T-helper 1 cell treated with Interleukin-12 subunit alpha and Interleukin-12 subunit beta and Interleukin-4 antibody, amounts not matched to agents 30 ng/mL and 1 ng/mL, for 36 hours (primary cell): Measurements from ENCODE around the gene TXNRD1. TPM values are rescaled to one million over a fixed set of nuclear protein-coding genes. Genes with fewer than 3 reads are reported as not detected.

ENCODE experiments used
- intact Hi-C: fragments of 100-400 bp; cut with micrococcal nuclease; formaldehyde crosslinking; loops from one replicate; pipeline ENCODE4 v1.15.1; 2024
- total RNA-seq: library from RNA; stranded (reverse); gene quantifications from 2 replicates; pipeline ENCODE4 v1.2.3, GENCODE V29; 2022

TXNRD1 gene
- total RNA-seq, 1 donor from 2014 or later, result 88.5 TPM

GRCh38 chr12:104190641-104191176 is 24.9 kb upstream of the TXNRD1 start:
- intact Hi-C loops, result no loop called here

DNA sequence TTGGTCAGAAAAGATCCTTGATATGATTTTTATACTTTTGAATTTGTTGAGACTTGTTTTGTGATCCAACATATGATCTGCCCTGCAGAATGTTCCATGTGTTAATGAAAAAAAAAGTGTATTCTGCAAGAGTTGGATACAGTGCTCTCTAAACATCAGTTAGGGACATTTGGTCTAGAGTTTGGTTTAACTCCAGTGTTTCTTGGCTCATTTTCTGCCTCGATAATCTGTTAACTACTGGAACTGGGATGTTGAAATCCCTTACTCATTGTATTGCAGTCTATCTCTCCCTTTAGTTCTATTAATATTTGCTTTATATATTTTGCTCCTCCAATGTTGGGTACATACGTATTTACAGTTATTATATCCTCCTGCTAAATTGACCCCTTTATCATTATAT is 18.3 kb upstream of the TXNRD1 start:
- intact Hi-C loops, result no loop called here

DNA sequence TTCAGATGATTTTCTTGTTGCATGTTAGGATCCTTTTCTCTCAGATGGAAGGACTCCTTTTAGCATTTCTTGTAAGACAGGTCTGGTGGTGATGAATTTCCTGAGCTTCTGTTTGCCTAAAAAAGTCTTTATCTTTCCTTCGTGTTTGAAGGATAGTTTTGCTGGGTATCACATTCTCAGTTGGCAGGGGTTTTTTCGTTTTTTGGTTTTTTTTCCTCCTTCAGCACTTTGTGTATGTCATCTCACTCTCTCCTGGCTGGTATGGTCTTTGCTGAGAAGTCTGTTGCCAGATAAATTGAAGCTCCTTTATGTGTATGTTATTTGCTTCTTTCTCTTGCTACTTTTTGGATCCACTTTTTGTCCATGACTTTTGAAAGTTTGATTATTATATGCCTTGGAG is 15.6 kb upstream of the TXNRD1 start:
- intact Hi-C loops, result loop anchor here (2.0 kb wide), 1 partner anchor 1183 kb away; no protein-coding TSS in a partner anchor

GRCh38 chr12:104201238-104202001 is 14.2 kb upstream of the TXNRD1 start:
- intact Hi-C loops, result loop anchor here (1.0 to 2.0 kb wide), 5 partner anchors 14 to 1181 kb away; partner anchors contain the start of gene TXNRD1

DNA sequence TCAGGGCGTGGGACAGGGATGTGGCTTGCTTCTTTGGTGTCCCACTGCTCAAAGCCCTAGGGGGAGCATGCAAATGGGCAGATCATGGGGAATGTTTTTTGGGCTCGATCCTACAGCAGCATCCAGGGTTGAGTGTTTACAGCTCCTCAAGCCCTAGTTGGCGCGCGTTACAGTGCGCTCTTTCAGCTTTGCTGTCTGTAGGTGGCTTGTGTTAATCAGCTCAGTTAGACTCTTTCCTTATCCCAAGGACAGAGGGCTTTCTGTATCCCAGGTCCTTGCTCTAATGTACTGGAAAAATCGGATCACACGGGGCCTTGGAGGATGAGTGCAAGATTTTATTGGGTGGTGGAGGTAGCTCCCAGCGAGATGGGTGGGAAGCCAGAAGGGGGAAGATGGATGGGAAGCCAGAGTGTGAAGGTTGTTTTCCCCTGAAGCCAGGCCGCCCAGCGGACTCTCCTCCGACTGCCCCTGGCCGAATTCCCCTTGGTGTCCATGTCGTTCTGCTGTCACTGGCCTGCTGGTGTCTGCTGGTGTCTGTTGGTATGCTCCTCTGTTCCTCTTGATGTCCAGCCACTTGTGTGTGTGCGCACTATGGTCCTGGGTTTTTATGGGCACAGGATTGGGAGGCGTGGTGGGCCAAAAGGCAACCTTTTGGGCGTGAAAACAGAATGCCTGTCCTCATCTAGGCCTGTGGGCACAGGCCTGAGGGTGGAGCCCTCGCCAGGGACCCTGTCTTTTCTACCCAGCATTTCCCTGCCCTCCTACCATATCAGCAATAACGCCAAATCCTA is 10.7 kb upstream of the TXNRD1 start:
- intact Hi-C loops, result no loop called here

GRCh38 chr12:104207416-104208205 is 8.0 kb upstream of the TXNRD1 start:
- intact Hi-C loops, result no loop called here

GRCh38 chr12:104212516-104212915 is 3.1 kb upstream of the TXNRD1 start:
- intact Hi-C loops, result loop anchor here (10.0 kb wide), 1 partner anchor 1022 kb away; the partner anchor contains the start of gene APPL2

- intact Hi-C loops, result loop anchor here (10.0 kb wide), 1 partner anchor 1021 kb away; the partner anchor contains the start of gene APPL2
These were observed 1.6 kb upstream of the TXNRD1 start for GRCh38 chr12:104213952-104214351.

DNA sequence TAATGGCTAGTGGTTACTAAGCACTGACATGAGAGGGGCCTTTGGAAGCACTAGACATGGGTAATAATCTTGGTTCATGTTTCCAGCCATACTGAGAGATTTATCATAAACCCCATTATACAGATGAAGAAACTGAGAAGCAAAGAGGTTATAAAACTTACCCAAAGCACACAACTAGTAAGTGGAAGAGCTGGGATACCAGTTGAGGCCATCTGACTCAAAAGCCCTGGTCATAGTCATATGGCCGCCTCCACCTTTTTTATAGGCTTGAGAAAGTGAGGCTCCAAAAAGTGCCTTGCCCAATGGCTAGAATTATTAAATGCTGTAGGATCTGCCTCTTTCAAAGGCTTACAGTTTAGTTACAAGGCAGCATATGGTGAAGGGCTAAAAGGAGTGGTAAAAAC is 944 bp downstream of the TXNRD1 start:
- intact Hi-C loops, result loop anchor here (1.0 to 10.0 kb wide), 2 partner anchors 891 to 1018 kb away; partner anchors contain the start of genes APPL2 and WASHC4

- intact Hi-C loops, result loop anchor here (10.0 kb wide), 1 partner anchor 1016 kb away; the partner anchor contains the start of gene APPL2
These were observed 2.9 kb downstream of the TXNRD1 start for GRCh38 chr12:104218506-104218905.

GRCh38 chr12:104218935-104219334 is 3.4 kb downstream of the TXNRD1 start:
- intact Hi-C loops, result loop anchor here (10.0 kb wide), 1 partner anchor 1016 kb away; the partner anchor contains the start of gene APPL2

GRCh38 chr12:104219361-104219892 is 3.8 kb downstream of the TXNRD1 start:
- intact Hi-C loops, result loop anchor here (10.0 kb wide), 1 partner anchor 1015 kb away; the partner anchor contains the start of gene APPL2

DNA sequence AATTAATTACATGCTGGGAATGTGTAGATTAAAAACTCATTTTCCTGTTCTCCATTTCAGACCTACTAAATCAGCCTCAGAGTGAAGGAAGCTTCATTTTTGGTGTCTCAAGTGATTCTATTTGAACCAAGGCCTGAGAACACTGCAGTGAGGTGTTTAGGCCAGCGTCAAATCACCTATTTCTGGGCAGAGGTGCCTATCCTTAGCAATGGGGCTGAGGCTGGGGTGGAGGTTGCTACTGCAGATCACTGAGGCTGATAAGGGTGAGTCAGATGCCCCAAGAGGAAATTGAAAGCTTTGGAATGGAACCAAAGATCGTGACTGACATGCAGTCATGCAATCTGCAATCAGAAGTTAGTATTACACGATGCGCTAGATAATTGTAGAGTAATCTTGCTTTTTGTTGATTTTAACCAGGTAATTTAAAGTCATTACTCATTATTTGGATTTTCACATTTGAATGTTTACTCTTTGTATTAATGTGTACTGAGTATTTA is 4.4 kb downstream of the TXNRD1 start:
- intact Hi-C loops, result loop anchor here (1.0 to 10.0 kb wide), 5 partner anchors 66 to 1015 kb away; partner anchors contain the start of genes APPL2, EID3 and WASHC4

- intact Hi-C loops, result loop anchor here (1.0 to 2.0 kb wide), 4 partner anchors 65 to 886 kb away; partner anchors contain the start of genes EID3 and WASHC4
These were observed 5.4 kb downstream of the TXNRD1 start for GRCh38 chr12:104220931-104221330.

- intact Hi-C loops, result no loop called here
These were observed 7.4 kb downstream of the TXNRD1 start for GRCh38 chr12:104222976-104223375.

- intact Hi-C loops, result no loop called here
These were observed 8.1 kb downstream of the TXNRD1 start for GRCh38 chr12:104223712-104224111.

GRCh38 chr12:104226672-104227071 is 11.1 kb downstream of the TXNRD1 start:
- intact Hi-C loops, result no loop called here

- intact Hi-C loops, result no loop called here
These were observed 14.9 kb downstream of the TXNRD1 start for GRCh38 chr12:104230304-104231095.

DNA sequence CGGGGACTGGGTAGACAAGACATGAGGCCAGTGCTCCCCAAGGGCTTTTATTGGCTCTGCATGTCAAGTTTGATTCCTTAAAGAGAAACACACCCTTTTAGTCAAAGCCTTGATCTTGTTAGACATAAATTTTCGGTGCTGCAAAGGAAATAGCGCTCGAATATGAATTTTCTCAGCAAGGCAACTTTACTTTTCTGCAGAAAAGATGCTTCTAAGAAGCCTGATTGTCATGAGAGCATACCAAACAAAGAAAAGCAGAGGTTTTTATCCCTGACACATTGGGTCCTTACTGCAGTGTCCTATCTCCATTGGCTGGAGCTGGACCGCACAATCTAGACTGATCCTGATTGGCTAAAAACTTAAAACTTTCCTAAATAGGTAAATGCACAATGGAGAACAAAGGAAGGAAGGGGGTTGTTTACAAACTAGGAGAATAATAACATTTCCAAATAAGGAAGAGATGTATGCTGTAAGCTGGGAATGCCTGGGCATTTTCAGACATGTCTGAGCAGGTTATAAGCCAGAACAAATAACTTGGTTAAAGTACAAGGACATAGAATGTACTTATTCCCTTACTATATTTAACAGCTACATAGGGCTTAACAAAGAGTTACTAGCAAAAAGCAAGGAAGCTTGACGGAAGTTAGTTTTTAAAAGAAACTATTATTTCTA is 17.2 kb downstream of the TXNRD1 start:
- intact Hi-C loops, result no loop called here
